ENCODE data around the gene SDHC. TPM values are rescaled to one million over a fixed set of nuclear protein-coding genes. Genes with fewer than 3 reads are reported as not detected.

Gene SDHC
- total and polyA plus RNA-seq, 9 donors: 12.6 to 327 (median 126) TPM

Small RNAs within 50 kb of the gene (small RNA-seq; reads per million reads assigned to genes)
- gene AL592295.2: not detected
- not detected for gene RNU6-481P

Other genes starting within 250 kb of the SDHC start
- gene ARHGAP30, start 244.5 kb upstream of the SDHC start, total RNA-seq: 1 to 10 TPM; 1.7 to 6.3 (median 2.8) TPM
- gene ARHGAP30, start 244.5 kb upstream of the SDHC start, polyA plus RNA-seq: 1 to 10 TPM; 1.6 to 9.3 TPM
- gene NECTIN4, start 224.8 kb upstream of the SDHC start, total RNA-seq: 1 to 10 TPM in 1 of 7 donors, under 1 TPM in 4, not detected in 2; 0.15 to 4.4 (median 0.26) TPM
- under 1 TPM in 1 of 2 donors, not detected in 1; 0.07 TPM for gene NECTIN4, start 224.8 kb upstream of the SDHC start, polyA plus RNA-seq
- 10 to 100 TPM in 2 of 7 donors, 1 to 10 TPM in 5; 5.5 to 23.3 (median 7.5) TPM for gene KLHDC9, start 216.0 kb upstream of the SDHC start, total RNA-seq
- 1 to 10 TPM; 7.1 to 7.3 TPM for gene KLHDC9, start 216.0 kb upstream of the SDHC start, polyA plus RNA-seq
- gene PFDN2, start 196.3 kb upstream of the SDHC start, total RNA-seq: 10 to 100 TPM; 18.1 to 54.0 (median 46.9) TPM
- gene PFDN2, start 196.3 kb upstream of the SDHC start, polyA plus RNA-seq: 10 to 100 TPM; 66.6 to 94.4 TPM
- 10 to 100 TPM; 25.4 to 37.1 (median 33.7) TPM for gene NIT1, start 196.3 kb upstream of the SDHC start, total RNA-seq
- 10 to 100 TPM; 36.7 to 37.5 TPM for gene NIT1, start 196.3 kb upstream of the SDHC start, polyA plus RNA-seq
- 10 to 100 TPM; 19.0 to 40.2 (median 38.1) TPM for gene DEDD, start 181.7 kb upstream of the SDHC start, total RNA-seq
- gene DEDD, start 181.7 kb upstream of the SDHC start, polyA plus RNA-seq: 10 to 100 TPM; 35.2 to 53.9 TPM
- gene UFC1, start 160.4 kb upstream of the SDHC start, total RNA-seq: 100 to 1,000 TPM in 3 of 7 donors, 10 to 100 TPM in 4; 63.2 to 111 (median 96.1) TPM
- gene UFC1, start 160.4 kb upstream of the SDHC start, polyA plus RNA-seq: 100 to 1,000 TPM; 131 to 209 TPM
- 10 to 100 TPM; 16.7 to 41.9 (median 38.5) TPM for gene USP21, start 154.9 kb upstream of the SDHC start, total RNA-seq
- gene USP21, start 154.9 kb upstream of the SDHC start, polyA plus RNA-seq: 10 to 100 TPM; 29.2 to 32.0 TPM
- gene PPOX, start 148.0 kb upstream of the SDHC start, total RNA-seq: 10 to 100 TPM; 20.1 to 37.9 (median 24.2) TPM
- 10 to 100 TPM; 21.1 to 29.6 TPM for gene PPOX, start 148.0 kb upstream of the SDHC start, polyA plus RNA-seq
- gene B4GALT3, start 136.9 kb upstream of the SDHC start, total RNA-seq: 10 to 100 TPM; 23.1 to 40.6 (median 28.8) TPM
- 10 to 100 TPM; 24.2 to 44.0 TPM for gene B4GALT3, start 136.9 kb upstream of the SDHC start, polyA plus RNA-seq
- 100 to 1,000 TPM in 4 of 7 donors, 10 to 100 TPM in 3; 40.7 to 437 (median 103) TPM for gene ADAMTS4, start 115.3 kb upstream of the SDHC start, total RNA-seq
- gene ADAMTS4, start 115.3 kb upstream of the SDHC start, polyA plus RNA-seq: 10 to 100 TPM in 1 of 2 donors, under 1 TPM in 1; 0.90 to 19.4 TPM
- 100 to 1,000 TPM in 4 of 7 donors, 10 to 100 TPM in 3; 90.7 to 137 (median 105) TPM for gene NDUFS2, start 112.0 kb upstream of the SDHC start, total RNA-seq
- 100 to 1,000 TPM in 1 of 2 donors, 10 to 100 TPM in 1; 76.2 to 140 TPM for gene NDUFS2, start 112.0 kb upstream of the SDHC start, polyA plus RNA-seq
- 10 to 100 TPM in 4 of 7 donors, 1 to 10 TPM in 3; 7.1 to 38.0 (median 19.3) TPM for gene FCER1G, start 99.1 kb upstream of the SDHC start, total RNA-seq
- gene FCER1G, start 99.1 kb upstream of the SDHC start, polyA plus RNA-seq: 100 to 1,000 TPM in 1 of 2 donors, 10 to 100 TPM in 1; 38.3 to 270 TPM
- gene APOA2, start 90.8 kb upstream of the SDHC start, total RNA-seq: 1 to 10 TPM in 1 of 7 donors, under 1 TPM in 1, not detected in 5; 0.85 to 4.3 TPM
- not detected for gene APOA2, start 90.8 kb upstream of the SDHC start, polyA plus RNA-seq
- 10 to 100 TPM in 1 of 7 donors, 1 to 10 TPM in 6; 2.4 to 15.2 (median 7.5) TPM for gene TOMM40L, start 88.3 kb upstream of the SDHC start, total RNA-seq
- 10 to 100 TPM in 1 of 2 donors, 1 to 10 TPM in 1; 3.7 to 10.4 TPM for gene TOMM40L, start 88.3 kb upstream of the SDHC start, polyA plus RNA-seq
- gene NR1I3, start 76.2 kb upstream of the SDHC start, total RNA-seq: not detected
- gene NR1I3, start 76.2 kb upstream of the SDHC start, polyA plus RNA-seq: not detected
- gene PCP4L1, start 55.6 kb upstream of the SDHC start, total RNA-seq: 10 to 100 TPM in 1 of 7 donors, 1 to 10 TPM in 5, under 1 TPM in 1; 0.69 to 20.2 (median 1.7) TPM
- 1 to 10 TPM; 2.6 to 9.4 TPM for gene PCP4L1, start 55.6 kb upstream of the SDHC start, polyA plus RNA-seq
- gene MPZ, start 4.4 kb upstream of the SDHC start, total RNA-seq: 1 to 10 TPM; 1.4 to 3.8 (median 2.5) TPM
- 1 to 10 TPM; 2.3 to 9.3 TPM for gene MPZ, start 4.4 kb upstream of the SDHC start, polyA plus RNA-seq
- 10 to 100 TPM in 1 of 7 donors, 1 to 10 TPM in 3, not detected in 3; 1.5 to 15.2 (median 2.5) TPM for gene CFAP126, start 53.5 kb downstream of the SDHC start, total RNA-seq
- gene CFAP126, start 53.5 kb downstream of the SDHC start, polyA plus RNA-seq: under 1 TPM in 1 of 2 donors, not detected in 1; 0.11 TPM
- gene FCGR2A, start 191.1 kb downstream of the SDHC start, total RNA-seq: 10 to 100 TPM; 11.2 to 28.2 (median 15.1) TPM
- 10 to 100 TPM in 1 of 2 donors, 1 to 10 TPM in 1; 6.9 to 74.0 TPM for gene FCGR2A, start 191.1 kb downstream of the SDHC start, polyA plus RNA-seq
- 1 to 10 TPM; 1.2 to 7.9 (median 2.7) TPM for gene HSPA6, start 210.2 kb downstream of the SDHC start, total RNA-seq
- gene HSPA6, start 210.2 kb downstream of the SDHC start, polyA plus RNA-seq: 1 to 10 TPM in 1 of 2 donors, under 1 TPM in 1; 0.87 to 1.4 TPM
- gene FCGR3A, start 235.4 kb downstream of the SDHC start, total RNA-seq: 10 to 100 TPM in 1 of 7 donors, 1 to 10 TPM in 6; 4.7 to 24.2 (median 6.6) TPM
- gene FCGR3A, start 235.4 kb downstream of the SDHC start, polyA plus RNA-seq: 10 to 100 TPM in 1 of 2 donors, 1 to 10 TPM in 1; 7.7 to 44.3 TPM

All from ovary (tissue), 9 donors.